NOMO-1 (cell line): ENCODE results near the gene FUT3.
"Not testable (repeated sequence)": the region's sequence is repeated elsewhere in the genome, so short reads cannot be mapped to it uniquely, and the experiment has no call there.

ENCODE experiments used
- DNase-seq, 2 experiments: peaks; one replicate each; lab custom pipeline; 2025; ENCODE audit not compliant: unreplicated experiment in 2 of 2; lab: John Stamatoyannopoulos, UW

FUT3 gene

DNA sequence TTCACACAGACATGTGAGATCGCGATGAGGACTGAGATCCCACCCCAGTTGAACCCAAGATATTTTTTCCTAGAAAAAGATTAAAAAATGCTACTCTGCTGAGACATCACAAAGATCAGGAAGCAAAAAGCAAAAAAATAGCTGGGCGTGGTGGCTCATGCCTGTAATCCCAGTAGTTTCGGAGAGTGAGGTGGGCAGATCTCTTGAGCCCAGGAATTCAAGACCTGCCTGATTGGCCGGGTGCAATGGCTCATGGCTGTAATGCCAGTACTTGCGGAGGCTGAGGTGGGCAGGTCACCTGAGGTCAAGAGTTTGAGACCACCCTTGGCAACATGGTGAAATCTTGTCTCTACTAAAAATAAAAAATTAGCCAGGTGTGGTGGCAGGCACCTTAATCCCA is 1.1 kb downstream of the FUT3 start:
- no peak for DNase-seq

GRCh38 chr19:5848621-5849020 is 2.6 kb downstream of the FUT3 start:
- DNase-seq, result not testable (repeated sequence)

DNA sequence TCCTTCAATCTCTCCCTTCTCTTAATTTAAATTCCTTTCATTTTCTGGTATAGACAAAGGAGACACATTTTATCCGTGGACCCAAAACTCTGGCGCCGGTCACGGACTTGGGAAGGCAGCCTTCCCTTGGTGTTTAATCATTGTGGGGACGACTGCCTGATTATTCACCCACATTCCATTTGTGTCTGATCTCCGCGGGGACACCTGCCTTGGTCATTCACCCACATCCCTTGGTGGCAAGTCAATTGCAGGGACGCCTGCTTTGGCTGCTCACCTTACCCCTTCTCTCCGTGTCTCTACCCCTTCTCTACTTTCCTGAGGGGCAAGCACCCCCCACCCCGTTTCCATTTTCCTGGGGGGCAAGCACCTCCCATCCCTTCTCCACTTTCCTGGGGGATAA is 3.4 kb downstream of the FUT3 start:
- not testable (repeated sequence) for DNase-seq

DNA sequence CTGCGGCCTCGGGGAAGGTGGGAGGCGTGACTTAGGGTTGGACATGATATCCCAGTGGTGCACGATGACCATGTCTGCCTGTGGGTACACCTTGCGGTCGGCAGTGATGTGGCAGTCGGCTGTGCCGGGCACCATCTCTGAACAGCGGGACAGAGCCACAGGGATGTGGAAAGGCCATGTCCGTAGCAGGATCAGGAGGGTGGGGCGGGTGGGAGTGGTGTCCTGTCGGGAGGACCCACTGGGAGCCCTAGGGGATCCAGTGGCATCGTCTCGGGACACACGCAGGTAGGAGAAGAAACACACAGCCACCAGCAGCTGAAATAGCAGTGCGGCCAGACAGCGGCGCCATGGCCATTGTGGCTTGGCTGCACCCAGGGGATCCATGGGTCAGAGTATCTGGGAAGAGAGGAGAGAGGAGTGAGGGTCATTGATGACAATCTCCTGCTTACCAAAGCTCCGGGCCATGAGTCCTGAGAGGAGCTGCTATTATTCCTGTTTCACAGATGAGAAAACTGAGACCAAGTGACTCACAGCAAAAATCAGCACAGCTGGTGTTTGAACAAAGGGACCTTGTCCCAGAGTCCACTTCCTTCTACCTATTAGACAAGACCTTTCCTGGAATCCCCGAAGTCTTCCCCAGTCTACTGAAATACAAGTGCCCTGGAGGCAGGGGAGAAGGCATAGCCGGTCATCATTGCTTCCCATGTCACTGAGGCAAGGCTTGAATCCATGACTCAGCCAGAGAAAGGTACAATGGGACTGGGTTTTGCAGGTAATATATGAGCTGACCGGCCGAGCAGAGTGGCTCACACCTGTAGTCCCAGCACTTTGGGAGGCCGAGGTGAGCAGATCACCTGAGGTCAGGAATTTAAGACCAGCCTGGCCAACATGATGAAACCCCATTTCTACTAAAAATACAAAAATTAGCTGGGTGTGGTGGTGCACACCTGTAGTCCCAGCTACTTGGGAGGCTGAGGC is 6.5 kb downstream of the FUT3 start:
- DNase-seq, result no peak

DNA sequence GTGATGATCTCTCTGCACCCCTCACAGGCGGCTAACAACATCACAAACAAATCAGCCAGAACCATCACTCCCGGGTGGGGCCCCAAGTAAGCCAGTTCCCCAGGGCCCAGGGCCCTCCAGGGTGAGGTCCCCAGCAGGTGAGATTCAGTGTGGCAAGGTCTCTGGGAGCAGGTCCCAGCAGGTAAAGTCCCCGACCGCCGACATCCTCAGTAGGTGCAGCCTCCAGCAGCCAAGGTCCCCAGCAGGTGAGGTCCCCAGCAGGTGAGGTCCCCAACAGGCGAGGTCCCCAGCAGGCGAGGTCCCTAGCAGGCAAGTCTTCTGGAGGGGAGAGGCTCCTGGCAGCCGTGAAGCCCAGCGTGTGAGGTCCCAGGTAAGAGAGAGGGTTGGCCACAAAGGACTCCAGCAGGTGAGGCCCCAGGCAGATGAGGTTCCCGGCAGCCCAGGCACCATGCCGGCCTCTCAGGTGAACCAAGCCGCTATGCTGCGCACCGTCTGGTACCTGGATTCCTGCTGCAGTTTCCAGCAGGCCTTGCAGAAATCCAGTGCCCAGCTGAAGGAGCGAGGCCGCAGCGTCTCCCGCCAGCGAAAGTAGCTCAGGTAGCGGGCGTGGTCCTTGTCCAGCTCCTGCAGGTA is 7.8 kb downstream of the FUT3 start:
- DNase-seq, result no peak

- not testable (repeated sequence) for DNase-seq
Observed at GRCh38 chr19:5841735-5842111, 9.5 kb downstream of the FUT3 start.

DNA sequence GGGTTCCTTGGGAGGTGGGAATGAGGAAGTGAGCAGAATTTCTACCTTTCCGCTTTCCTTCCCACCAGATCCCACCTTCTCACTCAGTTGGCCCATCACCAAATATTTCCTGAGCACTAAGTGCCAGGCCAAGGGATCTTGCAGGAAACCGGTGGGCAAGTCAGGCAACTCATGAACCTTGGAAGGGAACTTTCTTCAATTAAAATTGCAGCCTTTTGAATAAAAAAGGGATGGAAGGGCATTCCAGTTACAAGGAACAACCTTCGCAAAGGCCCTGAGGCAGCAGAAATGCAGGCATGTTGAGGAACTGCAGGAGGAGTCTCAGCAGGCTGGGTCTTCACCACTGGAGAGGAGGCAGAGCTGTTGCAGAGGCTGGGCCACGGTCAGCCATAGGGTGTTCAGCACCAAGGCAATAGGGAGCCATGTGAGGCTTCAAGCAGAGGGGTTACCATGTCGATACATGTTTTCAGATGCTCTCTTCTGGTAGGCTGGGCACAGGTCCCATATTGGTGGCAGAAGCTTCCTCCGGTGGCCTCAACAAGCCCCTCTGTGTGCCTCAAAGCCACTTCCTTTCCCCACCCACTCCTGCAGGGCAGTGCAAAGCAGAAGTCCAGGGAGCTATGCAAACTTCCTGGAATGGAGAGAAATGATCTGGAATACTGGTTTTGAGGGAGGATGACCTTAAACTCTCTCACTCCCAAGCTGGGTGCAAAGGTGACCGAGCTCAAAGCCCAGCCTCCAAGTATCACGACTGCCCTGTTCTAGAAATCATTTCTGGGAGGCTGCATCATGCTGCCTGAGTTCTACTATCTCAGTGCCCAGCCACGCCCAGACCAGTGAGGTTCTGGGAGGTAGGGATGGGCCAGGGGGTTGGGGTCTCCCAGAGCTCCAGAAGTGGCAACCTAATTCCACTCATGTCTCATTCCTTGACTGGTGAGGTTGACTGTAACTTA is 11.9 kb downstream of the FUT3 start, which contains the start of gene FUT6:
FUT6 (minus strand) TSS at position 638 of the 953 bp plus-strand sequence. CDS start 7,135 bp downstream, outside the sequence.
- DNase-seq, result peak in 1 of 2 experiments; percentile 13

DNA sequence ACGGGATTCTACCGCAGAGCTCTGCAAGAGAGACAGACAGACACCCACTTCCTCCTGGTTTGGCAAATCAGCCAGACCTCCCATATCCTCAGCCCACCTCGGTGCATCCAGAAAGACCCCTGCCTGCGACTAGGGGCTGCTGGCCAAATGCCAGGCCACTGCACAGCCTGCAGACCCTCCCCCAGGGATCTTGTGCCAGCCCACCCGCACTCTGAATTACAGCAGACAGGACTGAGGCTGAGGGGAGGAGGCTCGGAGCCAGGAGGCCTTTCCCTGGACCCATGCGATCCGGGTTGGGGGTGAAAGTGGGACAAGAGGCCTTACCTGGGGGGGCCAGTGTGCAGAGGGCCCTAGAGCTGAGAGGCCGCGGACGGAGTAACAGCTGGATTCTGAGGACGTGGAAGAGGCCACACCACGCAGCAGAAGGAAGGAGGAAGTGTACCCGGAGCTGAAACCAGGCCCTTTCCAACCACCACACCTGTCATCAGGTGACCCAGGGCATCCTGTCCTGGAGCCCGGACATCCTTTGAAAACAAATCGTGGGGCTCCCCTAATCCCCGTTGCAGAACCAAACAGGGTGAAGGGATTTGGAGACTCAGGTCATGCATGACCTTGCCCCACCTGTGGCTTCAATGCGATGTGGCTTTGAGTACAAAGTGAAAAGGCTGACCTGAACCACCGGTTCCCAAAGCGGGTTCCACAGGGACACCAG is 12.7 kb downstream of the FUT3 start:
- no peak for DNase-seq

DNA sequence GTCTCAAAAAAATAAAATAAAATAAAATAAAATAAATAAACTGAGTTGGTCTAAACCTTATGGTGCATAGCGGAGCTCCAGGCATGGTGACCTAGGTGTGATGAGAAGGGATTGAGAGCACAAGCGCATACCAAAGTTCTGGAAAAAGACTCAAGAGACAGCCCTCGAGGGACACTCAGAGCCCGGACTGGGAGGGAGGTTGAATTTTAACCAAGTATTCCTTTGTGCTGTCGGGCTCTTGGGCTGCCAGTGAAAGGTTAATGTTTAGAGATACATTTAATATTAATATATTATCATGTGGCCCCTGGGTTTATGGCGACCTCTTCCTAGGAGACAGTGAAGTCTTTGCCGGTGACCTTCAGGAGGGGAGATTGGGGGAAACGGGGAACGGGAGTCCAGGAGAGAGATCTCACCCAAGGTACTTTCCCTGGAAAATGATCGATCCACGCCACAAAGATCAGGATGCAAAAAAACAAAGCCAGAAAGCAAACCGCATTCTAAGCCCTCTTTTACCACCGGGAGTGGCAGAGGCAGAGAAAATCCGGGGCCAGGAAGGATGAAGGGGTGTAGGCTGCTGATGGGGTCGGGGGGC is 13.4 kb downstream of the FUT3 start:
- DNase-seq, result no peak

GRCh38 chr19:5832527-5833216 is 18.6 kb downstream of the FUT3 start:
- no peak for DNase-seq

GRCh38 chr19:5832061-5832460 is 19.2 kb downstream of the FUT3 start:
- no peak for DNase-seq

DNA sequence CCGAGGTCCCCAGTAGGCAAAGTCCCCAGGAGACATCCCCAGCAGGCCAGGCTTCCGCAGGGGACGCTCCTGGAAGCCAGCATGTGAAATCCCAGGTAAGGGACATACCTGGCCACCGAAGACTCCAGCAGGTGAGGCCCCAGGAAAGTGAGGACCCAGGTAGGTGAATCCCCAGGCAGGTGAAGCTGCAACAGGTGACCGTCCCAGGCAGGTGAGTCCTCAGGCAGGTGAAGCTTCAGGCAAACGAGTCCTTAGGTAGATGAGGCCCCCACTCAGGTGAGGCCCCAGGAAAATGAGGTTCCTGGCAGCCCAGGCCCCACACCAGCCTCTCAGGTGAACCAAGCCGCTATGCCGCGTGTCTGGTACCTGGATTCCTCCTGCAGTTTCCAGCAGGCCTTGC is 20.1 kb downstream of the FUT3 start:
- no peak for DNase-seq

GRCh38 chr19:5829567-5830310 is 21.5 kb downstream of the FUT3 start:
- DNase-seq, result no peak

DNA sequence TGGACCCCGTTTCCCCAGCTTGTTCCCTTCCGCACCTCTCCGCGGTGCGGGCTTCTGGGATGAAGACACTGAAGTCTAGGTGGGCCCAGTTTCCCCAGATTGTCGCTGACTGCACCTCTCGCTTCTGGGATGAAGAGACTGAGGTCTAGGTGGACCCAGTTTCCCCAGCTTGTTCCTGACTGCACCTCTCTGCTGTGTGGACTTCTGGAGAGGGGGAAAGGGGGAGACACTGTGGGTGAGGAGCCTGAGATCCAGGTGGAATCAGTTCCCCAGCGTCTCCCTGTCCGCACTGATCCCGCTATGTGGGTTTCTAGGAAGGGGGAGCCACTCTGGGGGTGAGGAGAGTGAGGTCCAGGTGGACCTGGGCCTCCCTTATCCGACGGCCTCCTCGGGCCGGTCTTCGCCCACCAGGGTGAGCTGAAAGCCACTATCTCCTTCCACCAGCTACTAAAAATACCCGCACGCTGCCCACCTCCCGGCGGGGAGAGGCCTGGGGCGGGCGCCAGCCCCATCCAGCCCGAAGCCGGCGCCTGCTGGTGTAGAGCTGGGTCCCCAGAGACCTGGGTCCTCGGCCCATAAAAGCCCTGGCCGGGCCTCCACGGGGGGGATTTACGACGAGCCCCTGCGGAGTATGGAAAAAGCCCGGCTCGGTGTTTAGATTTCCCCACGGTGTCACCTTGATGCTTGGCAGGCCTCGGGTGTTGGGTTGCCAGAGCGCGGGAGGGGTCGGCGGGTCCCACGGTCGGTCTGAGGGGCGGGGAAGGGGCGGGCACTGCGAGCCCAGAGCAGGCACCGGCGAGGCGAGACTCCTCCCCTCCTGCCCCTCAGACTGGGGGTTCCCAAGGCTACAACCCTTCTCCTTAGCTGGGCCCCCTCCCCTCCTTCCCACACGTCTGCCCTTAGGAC is 22.3 kb downstream of the FUT3 start:
- DNase-seq, result no peak

DNA sequence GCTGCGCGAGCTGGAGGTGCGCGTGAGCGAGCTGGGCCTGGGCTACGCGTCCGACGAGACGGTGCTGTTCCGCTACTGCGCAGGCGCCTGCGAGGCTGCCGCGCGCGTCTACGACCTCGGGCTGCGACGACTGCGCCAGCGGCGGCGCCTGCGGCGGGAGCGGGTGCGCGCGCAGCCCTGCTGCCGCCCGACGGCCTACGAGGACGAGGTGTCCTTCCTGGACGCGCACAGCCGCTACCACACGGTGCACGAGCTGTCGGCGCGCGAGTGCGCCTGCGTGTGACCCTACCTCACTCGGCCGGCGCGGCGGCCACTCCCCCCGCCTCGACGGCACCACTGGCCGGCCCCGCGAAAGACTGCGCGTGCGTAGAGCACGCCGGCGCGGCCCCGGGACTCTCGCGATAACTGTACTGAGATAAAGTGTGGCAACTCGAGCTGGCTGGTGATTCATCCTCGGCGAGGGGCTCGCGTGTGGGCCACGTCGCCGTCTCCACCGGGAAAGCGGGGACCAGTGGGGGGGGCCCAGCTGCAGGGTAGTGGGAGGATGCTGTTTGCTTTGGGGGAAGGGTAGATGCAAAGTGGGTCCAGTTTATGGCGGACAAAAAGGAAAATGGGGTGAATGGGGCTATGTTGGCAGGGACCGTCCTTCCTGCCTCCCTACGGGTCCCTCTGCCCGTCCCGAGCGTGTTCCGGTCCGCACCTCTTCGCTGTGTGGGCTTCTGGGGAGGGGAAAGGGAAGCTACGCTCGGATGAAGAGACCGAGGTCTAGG is 23.2 kb downstream of the FUT3 start:
- peak; percentile 96 to 97 for DNase-seq

- DNase-seq, result no peak
Observed at GRCh38 chr19:5827342-5827890, 23.8 kb downstream of the FUT3 start.
